Ishikawa (cell line): ENCODE results near the gene NEURL1.
A peak's percentile ranks its signal among the peaks of the same experiment; 100 is the strongest.

Experiments used
- CEBPB ChIP-seq: IDR thresholded peaks from 2 replicates; pipeline ENCODE4 v1.6.1; 2012
- CREB1 ChIP-seq: IDR thresholded peaks from 2 replicates; pipeline ENCODE4 v1.6.1; 2012; ENCODE audit warnings: low read depth
- EP300 ChIP-seq: IDR thresholded peaks from 2 replicates; pipeline ENCODE4 v1.6.1; 2012; ENCODE audit warnings: borderline replicate concordance
- FOXM1 ChIP-seq: IDR thresholded peaks from 2 replicates; pipeline ENCODE4 v1.6.1; 2012; ENCODE audit warnings: low read depth, borderline replicate concordance
- MAX ChIP-seq: IDR thresholded peaks from 2 replicates; pipeline ENCODE4 v1.6.1; 2012
- NFIC ChIP-seq: IDR thresholded peaks from 2 replicates; pipeline ENCODE4 v1.6.1; 2012
- RAD21 ChIP-seq: IDR thresholded peaks from 2 replicates; pipeline ENCODE4 v1.6.1; 2012; ENCODE audit warnings: low read depth
- TAF1 ChIP-seq: IDR thresholded peaks from 2 replicates; pipeline ENCODE4 v1.6.1; 2012; ENCODE audit warnings: low read depth, mild to moderate bottlenecking
- TEAD4 ChIP-seq: IDR thresholded peaks from 2 replicates; pipeline ENCODE4 v1.6.1; 2012
- USF1 ChIP-seq: IDR thresholded peaks from 2 replicates; pipeline ENCODE4 v1.6.1; 2012
- ZBTB7A ChIP-seq: IDR thresholded peaks from 2 replicates; pipeline ENCODE4 v1.6.1; 2012; ENCODE audit warnings: low read depth
- TF ChIP-seq, protein P1 (sequence below): IDR thresholded peaks from 2 replicates; pipeline ENCODE4 v1.6.1; 2012; ENCODE audit warnings: low read depth, mild to moderate bottlenecking

The NEURL1 gene

DNA sequence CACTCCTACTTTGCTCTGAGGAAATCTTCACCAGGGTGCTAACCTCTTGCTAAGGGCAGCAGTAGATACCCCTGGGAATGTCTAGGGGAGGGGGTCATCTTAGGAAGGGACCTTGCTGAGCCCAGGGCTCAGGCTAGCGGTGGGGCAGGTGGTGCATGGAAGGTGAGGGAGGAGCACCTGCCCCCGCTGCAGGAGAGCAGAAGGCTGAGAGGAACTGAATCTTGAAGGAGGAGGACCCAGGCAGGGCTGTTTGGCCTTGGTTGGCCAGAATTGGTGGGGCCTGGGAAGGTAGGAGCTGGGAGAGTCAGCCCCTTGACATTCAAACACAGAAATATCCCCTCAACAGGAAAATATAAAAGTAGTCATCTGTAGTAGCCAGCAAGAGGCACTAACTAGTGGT is 21.5 kb upstream of the NEURL1 start:
- TF ChIP-seq NFIC: no peak
- TF ChIP-seq, protein P1, sequence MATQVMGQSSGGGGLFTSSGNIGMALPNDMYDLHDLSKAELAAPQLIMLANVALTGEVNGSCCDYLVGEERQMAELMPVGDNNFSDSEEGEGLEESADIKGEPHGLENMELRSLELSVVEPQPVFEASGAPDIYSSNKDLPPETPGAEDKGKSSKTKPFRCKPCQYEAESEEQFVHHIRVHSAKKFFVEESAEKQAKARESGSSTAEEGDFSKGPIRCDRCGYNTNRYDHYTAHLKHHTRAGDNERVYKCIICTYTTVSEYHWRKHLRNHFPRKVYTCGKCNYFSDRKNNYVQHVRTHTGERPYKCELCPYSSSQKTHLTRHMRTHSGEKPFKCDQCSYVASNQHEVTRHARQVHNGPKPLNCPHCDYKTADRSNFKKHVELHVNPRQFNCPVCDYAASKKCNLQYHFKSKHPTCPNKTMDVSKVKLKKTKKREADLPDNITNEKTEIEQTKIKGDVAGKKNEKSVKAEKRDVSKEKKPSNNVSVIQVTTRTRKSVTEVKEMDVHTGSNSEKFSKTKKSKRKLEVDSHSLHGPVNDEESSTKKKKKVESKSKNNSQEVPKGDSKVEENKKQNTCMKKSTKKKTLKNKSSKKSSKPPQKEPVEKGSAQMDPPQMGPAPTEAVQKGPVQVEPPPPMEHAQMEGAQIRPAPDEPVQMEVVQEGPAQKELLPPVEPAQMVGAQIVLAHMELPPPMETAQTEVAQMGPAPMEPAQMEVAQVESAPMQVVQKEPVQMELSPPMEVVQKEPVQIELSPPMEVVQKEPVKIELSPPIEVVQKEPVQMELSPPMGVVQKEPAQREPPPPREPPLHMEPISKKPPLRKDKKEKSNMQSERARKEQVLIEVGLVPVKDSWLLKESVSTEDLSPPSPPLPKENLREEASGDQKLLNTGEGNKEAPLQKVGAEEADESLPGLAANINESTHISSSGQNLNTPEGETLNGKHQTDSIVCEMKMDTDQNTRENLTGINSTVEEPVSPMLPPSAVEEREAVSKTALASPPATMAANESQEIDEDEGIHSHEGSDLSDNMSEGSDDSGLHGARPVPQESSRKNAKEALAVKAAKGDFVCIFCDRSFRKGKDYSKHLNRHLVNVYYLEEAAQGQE: no peak
- no peak for TF ChIP-seq TAF1
- no peak for TF ChIP-seq ZBTB7A
- TF ChIP-seq EP300: no peak
- TF ChIP-seq MAX: no peak
- no peak for TF ChIP-seq FOXM1
- TF ChIP-seq TEAD4: no peak
- no peak for TF ChIP-seq CREB1

GRCh38 chr10:103473261-103473671 is 20.2 kb upstream of the NEURL1 start:
- TF ChIP-seq, protein P1: no peak
- TF ChIP-seq TAF1: no peak
- no peak for TF ChIP-seq NFIC
- TF ChIP-seq EP300: no peak
- TF ChIP-seq FOXM1: no peak

DNA sequence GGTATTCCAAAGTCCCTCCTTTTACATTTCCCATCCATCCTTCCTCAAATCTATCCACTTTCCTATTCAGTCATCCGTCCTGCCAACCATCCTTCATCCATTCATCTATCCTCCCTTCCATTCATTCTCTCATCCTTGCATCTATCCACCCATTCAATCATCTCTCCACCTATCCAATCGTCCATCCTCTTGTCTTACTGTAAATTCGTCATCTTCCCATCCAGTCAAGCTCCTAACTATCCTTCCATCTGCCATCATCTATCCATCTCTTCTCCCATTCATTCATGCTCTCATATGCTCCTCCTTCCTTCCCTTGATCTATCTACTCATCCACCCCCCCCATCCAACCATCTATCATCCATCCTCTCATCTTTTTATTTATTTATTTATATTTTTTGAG is 19.4 kb upstream of the NEURL1 start:
- TF ChIP-seq, protein P1: no peak
- TF ChIP-seq CEBPB (no peak), MAX (no peak), NFIC (no peak), TAF1 (no peak), ZBTB7A (no peak), EP300 (no peak), CREB1 (no peak), TEAD4 (no peak), RAD21 (no peak)

DNA sequence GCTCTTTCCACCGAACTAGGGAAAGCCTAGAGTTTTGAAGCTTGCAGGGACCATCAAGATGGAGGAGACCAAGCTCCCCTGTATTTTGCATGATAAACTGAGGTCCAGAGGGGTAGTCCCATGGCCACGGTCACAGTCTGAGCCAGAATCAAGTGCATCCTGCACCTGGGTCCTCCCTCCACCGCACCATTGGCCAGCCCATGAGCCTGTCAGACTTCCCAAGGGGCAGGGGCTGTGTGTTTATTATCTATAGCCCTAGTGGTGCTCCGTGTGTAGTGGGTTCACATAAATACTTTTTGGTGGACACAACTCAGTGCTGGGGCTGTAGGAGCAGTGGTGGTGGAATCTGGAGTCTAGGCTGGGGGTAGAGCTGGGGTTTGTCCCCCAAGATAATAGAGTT is 18.1 kb upstream of the NEURL1 start:
- TF ChIP-seq NFIC (no peak), USF1 (no peak), TAF1 (no peak)
- TF ChIP-seq, protein P1: 0 out of 2 replicates have a peak, but pooled peaks have one; percentile 18
